GM21619 (cell line): ENCODE results near the gene TAF6L.
"Not testable (repeated sequence)": the region's sequence is repeated elsewhere in the genome, so short reads cannot be mapped to it uniquely, and the experiment has no call there.

ENCODE experiments used
- ATAC-seq: cut with Tn5 transposase; IDR thresholded peaks from one replicate; pipeline ENCODE4 v1.9.1; 2021; ENCODE audit not compliant: unreplicated experiment

TAF6L gene

DNA sequence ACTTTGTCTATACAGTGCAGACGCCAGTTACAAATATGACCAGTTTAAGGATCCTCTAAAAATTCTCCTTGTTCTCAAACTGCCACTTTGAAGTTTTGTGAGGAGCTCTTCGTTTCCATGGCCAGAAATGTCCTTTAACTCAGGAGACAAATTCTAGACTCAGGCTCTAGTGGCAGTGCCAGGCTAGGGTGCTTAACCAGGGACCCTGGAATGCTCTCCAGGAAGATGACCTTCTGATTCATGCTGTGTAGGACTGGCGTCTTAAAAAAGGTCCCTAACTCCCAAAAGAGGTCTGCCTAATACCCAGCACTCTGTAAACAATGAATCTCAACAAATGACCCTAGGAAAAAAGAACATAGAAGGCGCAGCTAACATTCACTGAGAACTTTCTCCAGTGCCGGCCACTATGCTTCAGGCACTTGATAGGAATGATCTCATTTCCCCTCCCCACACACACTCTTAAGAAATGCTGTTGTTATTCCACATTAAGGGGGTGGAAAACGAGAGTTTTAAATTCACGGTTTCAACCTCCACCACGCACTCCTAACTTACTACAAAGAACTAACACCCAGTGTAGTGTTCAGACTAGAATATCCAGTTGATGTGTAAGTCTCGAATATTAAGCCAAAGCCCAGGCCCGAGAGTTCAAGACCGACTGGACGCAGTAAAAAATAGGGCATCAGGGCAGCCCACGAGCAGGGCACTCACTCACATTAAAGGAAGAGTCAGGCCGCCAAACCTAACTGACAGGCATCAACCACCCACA is 33.3 kb downstream of the TAF6L start:
- ATAC-seq = peak; percentile 5

DNA sequence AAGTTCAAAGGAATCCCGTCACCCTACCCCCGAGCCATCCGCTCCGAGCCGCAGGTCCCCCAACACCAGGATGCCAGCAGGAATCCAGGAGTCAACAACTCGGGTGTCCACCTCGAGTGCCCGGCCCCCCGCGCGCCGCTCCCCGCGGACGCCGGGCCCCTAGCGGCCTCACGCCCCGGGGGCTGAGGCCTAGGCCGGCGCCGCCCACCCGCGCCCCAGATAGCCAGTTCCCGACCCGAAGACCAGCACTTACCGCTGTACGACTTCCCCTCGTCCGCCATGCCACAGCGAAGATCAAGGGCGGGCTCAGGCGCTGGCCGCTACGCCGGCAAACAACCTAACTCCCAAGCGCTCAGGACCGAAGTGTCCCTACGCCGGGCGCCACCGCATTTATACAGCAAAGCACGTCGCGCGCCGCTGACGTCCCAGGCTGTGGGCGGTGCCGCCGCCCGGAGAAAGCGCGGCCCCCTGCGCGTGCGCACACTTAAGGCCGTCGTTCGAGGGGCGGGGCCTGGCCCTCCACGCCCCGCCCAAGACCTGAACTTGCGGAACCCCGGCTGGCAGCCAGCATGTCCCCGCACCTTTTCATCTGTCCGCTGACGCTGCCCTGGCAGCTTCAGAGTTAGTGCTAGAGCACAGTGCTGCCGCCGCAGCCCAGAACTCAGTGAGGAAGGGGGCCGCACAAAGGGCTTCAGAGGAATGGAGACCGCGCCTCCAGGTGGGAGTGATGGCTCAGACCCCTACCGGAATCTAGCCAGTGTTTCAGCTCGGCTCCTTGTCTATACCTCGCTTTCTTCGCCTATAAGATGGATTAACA is 34.1 kb downstream of the TAF6L start, which contains the start of gene NXF1:
NXF1 (minus strand) TSS at position 365 of the 817 bp plus-strand sequence; CDS start at position 281, 84 bp downstream.
- ATAC-seq = peak; percentile 78

DNA sequence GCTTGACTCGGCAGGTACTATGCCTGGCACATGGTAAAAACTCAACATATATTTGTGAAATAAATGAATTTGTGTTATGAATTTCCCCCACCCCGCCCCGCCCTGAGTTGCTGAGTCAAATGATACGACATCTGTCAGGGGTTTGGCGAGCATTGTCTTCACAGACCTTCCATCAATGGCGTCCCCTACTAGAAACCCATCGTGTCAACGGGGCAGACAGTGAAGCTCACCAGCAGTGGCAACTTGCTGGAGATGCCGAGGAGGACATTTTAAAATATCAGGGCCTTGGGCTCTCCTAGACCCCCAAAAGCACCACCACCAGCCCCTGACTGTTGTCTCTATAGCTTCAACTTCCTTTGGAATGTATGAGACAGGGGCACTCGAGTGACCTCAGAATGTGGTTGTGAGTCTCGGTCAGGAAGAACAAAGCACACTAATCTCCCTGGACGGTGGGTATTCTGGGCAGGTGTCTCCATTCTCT is 34.8 kb downstream of the TAF6L start:
- no peak for ATAC-seq

DNA sequence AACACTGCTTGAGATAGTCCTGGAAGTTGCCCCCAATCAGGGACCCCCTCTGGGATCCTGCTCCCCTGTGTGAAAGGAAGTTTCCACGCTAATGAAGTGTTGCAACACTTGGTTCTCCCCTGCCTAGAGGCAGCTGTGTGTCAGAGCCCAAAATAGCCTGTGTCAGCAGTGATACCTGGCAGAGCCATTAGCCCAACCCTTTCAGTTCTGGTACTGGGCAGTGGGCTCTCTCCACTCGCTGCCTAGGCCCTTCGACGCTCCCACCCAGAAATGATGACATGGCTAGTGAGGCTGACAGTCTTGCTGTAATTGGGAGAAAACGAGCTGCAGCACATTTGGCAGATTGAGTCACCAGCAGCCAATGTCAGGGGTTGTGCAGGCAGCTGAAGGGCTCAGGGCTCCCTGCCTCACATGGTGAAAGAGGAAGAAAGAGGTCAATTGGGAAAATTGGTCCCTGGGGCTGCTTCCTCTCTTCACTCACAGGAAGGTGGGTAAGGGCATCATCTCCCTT is 35.5 kb downstream of the TAF6L start:
- ATAC-seq = no peak

DNA sequence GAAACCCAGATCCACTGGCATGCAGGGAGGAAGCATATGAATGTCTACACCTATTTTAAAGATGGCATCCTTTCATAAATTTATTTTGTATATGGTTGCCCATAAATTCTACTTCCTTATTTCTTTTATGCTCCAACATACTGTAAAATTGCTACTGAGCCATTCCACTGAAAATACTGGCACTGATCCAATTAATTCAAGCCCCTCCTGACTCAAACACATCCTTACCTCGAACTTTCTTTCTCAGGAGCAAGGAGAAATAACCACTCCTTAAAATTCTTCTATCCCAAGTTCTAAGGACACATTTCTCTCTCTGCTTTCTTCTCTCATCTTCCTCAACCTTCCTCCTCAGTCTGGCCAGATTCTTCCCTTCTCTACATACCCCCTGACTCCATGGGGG is 39.6 kb downstream of the TAF6L start:
- no peak for ATAC-seq

DNA sequence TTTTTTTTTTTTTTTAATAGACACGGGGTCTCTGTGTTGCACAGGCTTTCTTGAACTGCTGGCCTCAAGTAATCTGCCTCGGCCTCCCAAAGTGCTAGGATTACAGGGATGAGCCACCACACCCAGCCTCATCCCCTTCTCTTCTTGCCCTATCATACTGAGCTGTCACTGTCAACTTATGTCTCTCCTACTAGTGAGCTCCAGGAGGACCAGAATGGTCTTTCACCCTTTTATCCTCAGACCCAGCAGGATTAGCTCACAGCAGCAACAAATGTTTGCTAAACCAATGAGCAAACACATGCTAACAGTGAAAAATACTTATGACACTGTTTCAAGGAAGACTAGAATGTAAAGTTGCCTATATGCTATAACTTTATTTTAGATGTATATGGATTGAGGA is 40.5 kb downstream of the TAF6L start:
- ATAC-seq = no peak

DNA sequence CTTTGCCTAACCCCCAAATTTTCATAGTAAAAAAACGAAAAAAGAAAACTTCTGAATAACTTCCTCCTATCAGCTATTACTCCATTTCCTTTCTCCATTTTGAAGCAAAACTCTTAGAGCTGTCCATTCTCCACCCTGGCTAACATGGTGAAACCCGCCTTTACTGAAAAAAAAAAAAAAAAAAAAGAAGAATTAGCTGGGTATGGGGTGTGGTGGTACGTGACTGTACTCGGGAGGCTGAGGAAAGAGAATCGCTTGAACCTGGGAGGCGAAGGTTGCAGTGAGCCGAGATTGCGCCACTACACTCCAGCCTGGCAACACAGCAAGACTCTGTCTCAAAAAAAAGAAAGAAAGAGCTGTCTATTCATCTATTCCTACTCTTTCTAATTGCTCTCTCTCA is 45.4 kb downstream of the TAF6L start:
- ATAC-seq = no peak

DNA sequence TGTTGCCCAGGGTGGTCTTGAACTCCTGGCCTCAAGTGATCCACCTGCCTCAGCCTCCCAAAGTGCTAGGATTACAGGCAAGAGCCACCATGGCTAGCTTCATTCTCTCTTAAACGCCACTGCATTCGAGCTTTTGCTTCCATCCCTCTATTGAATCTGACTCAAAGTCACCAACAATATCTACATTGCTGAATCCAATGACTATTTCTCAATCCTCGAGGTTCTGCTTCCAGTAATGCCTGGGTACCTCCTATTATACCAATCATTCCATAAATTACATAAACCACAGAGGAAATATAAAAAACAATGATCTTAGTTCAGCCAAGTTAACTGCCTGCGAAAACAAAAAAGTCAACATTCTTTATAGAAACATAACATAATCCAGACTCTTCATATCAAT is 45.9 kb downstream of the TAF6L start:
- ATAC-seq = no peak

DNA sequence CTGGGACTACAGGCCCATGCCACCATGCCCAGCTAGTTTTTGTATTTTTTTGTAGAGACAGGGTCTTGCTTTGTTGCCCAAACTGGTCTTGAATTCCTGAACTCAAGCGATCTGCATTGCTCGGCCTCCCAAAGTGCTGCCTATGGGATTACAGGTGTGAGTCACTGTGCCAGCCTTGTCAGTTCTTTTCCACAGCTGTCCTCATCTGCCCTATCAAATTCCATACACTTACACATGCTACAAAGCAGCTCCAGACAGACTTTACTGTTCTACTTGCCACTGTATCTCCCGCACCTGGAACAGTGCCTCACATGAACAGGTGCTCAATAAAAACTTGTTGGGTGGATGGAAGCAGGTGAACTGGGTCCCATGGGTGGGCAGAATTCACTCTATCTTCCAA is 52.5 kb downstream of the TAF6L start:
- no peak for ATAC-seq

DNA sequence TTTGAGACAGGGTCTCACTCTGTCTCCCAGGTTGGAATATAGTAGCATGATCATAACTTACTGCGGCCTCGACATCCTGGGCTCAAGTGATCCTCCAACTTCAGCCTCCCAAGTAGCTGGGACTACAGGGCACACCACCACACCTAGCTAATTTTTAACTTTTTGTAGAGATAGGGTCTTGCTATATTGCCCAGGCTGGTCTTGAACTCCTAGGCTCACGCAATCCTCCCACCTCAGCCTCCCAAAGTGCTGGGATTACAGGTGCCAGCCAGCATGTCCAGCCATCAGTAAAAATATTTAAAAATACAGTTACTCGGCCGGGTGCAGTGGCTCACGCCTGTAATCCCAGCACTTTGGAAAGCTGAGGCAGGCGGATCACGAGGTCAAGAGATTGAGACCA is 56.9 kb downstream of the TAF6L start:
- not testable (repeated sequence) for ATAC-seq

DNA sequence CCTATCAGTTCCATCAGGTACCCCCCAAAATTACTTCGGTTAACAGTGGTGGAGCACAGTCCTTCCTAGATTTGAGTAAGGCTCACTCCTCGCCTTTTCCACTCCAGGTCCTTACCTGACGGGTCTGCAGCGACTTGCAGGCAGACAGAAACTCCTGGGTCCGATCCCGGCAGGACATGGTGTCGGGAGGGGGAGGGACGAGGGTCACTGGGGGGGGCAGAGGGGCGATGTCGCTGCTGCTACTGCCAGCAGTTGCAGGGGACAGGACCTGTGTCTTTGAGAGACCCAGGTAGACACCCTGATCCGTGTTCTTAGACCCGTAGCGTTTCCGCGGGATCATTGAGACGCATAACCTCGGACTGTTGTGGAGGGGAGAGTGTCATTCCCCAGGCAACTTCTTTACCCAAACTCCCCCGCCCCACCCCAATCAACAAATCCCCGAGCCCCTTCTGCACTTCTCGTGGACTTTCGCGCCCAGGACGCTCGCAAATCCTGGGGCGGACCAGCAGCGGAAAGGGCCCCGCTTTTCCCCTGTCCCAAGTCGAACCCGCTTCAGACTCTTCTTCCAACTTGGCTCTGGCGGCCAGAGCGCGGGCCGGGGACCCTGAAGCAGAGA is 59.8 kb downstream of the TAF6L start:
- ATAC-seq = no peak

DNA sequence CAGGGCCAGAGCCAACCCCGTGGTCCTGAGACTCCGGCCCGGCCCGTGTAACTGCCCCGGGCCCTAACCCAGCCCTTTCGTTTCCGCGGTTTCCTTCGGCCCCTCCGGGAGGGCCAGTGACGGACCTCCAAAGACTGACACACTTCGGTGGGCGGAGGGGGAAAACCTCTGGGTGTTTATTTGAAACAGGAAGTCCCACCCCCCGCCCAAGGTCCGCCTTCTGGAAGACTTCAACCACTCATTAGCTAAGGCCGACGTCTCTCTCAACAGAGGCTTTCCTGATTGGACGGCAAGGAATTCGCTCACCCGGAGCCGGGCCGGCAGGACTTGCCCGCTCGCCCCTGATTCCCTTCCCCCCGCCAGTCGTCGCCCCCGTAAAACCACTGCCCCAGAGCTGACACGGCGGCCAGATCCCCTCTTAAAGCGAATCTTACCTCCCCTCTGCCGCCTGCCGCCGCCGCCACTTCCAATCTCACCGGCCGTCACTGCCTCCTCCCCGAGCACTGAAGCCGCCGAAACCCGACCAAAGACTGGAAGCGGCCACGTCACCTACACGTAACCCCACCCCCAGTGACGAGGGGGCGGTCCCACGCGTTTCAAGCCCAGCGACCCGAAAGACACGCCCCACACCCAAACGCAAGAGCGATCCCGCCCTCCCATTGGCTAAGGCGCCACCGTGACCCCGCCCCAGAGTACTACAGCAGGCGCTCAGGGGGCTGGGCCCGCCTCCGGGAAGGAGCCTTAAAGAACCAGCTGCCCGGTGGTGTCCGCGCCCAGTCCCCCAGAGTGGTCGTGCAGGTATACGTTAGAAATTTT is 60.5 kb downstream of the TAF6L start, which contains the start of gene STX5:
STX5 (minus strand) TSS at position 532 of the 816 bp plus-strand sequence. CDS start 808 bp downstream, outside the sequence.
- ATAC-seq = peak; percentile 74

DNA sequence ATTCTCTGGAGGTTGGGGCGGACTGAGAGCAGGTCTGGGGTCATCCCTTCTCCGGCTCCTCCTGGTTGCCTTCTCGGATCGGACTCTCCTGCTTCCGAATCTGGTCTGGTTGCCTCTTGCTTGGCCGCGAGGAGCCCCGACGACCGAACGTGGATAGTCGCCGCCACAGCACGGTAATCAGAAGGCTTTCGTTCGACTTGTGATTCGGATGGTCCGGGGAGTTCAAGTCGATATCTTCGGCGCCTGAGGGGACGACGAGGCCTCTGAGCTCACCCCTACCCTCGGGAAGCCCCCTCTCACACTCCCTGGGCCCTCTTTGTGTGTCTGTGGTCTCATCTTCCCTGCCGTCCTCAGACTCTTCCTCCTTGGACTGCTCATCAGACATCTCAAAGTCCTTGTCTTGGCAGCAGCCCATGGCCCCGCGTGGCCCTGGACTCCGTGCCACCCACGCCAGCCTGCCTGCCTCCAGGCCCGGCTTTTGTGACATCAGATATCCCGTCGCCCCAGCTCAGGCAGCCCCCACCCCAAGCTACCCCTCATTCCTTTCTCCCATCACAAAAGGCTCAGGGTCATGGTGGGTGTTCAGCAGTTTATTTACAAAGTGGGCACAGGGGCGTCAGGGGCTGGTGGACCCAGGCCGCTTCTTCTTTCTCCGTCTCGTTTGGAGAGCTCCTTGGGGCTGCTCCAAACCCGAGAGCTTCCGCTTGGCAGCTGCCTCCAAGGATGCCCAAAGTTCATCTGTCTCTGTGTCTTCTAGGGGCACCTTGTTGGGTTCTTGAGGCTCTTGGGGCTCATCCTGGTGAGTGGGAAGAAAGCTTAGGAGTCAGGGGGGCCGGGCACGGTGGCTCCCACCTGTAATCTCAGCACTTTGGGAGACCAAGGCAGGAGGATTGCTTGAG is 61.4 kb downstream of the TAF6L start, which contains the start of gene TEX54:
TEX54 (minus strand) TSS at position 506 of the 899 bp plus-strand sequence.
- peak; percentile 13 for ATAC-seq

DNA sequence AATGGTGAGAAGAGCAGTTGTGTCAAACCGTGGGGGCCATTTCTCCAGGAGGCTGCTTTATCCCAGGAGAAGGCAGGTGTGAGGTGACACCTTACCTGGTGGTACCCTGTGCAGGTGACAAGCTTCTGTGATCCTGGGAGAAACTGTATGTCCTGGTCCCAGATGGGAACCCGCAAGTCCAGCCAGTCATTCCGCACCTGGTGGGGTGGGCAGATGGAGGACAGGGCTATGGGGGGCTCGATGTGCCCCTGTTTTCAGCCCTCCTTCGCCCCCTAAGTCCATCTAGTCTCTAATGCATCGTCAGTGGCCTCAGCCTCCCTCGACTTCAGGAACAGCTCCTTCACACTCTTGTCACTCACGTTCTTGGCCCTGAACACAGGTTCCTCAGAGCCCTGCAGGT is 64.1 kb downstream of the TAF6L start:
- ATAC-seq = no peak
